ENCODE measurements around the gene SNCB. TPM values are rescaled to one million over a fixed set of nuclear protein-coding genes. Genes with fewer than 3 reads are reported as not detected.

SNCB gene
- total RNA-seq: not detected

DNA sequence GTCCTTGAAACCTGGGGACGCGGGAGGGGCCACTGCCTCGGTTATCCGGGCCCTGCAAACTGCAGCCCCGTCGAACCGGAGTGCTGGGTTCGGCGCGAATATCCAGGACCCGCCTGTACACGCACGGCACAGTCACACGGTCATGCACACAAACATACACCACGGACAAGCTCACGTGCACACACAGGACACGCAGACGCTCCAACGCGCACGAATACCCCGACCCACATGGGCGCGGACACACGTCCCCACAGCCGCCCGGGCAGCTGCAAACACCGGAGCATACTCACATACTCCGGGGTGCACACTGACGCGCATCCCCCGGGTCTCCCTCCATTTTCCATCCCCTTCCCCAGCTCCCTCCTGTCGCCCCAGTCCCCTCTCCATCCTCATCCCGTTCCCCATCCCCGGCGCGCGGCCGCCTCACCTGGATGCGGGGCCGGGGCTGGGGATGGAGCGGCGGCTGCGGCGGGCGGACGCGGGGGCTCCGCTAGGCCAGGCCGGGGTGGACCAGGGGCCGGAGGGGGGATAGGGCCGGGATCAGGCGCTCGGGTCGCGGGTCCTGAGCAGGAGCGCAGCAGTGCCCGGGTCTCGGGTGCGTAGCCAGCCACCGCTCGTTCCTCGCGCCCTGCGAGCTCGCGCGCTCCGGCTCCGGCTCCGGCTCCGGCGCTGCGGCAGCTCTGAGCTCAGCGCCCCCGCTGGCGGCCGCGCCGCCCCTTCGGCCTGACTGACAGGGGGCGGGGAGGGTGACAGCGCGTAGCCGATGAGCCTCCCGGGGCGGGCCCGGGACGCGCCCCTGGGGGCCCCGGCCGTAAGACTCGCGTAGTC lies at the start of gene SNCB, which contains the start of gene EIF4E1B:
SNCB (minus strand) TSS at position 682 of the 828 bp plus-strand sequence. CDS start 880 bp downstream, outside the sequence.
EIF4E1B (plus strand) TSS at position 823 of the 828 bp plus-strand sequence. CDS start 12,113 bp downstream, outside the sequence.
- peak; percentile 59 for DNase-seq
- H3K4me3 Mint-ChIP-seq: peak within 1 kb of the TSS; percentile 46
- no peaks in the 10 kb centered on the region for H3K36me3 Mint-ChIP-seq (ENCODE audit: low read depth)
- H3K4me1 Mint-ChIP-seq (ENCODE audit: low read depth): peaks cover 12% of the 10 kb centered on the region
- H3K9me3 Mint-ChIP-seq: no peaks in the 10 kb centered on the region
- H3K27ac Mint-ChIP-seq: no peak within 1 kb of the TSS
- intact Hi-C loops (cut with micrococcal nuclease): no loop called here
- H3K27me3 Mint-ChIP-seq (ENCODE audit: low read depth): peaks cover 65% of the 10 kb centered on the region
- CTCF ChIA-PET: interaction anchor here (0.9 to 2.2 kb wide), 5 partner anchors 31 to 60 kb away, joined by 3 to 14 read pairs (median 4); no protein-coding TSS in a partner anchor

DNA sequence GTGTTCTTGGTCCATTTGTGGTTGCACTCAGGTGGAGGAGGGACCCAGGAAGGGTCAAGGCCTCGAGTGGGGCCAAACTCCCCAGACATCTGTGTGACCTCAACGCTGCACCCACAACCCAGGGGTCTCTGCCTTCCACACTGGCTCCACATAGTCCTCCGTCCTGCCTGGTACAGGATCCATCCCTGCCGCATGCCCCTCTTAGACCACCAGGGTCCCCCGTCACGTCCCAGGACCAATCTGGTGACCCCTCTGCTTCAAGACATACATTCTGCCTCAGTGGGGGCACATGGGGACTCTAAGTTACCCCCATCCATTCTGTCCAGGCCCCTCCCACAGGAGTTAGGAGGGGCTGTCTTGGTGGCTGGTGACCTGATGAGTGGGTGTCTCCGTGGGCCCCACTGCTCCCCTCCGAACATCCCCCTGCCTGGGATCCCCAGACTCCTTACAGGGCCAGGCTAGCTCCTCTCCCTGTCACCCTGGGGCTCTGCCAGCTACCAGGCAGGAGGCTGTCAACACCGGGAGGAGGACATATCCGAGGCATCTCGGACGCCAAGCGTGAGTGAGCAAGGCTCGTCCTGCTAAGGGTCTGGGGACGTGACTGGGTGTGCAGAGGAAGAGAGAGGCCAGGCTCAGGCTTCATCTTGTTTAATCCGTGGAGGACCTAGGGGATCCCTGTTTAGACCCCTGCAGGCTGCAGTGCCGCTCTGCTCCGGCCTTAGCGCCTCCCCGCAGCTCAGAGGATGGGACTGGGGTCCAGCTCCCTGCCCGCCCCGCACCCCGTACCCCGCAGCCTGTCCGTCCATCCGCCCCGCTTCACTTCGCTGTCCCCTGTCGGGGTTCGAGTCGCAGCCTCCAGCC lies 49.3 kb upstream of the SNCB start:
- Mint-ChIP-seq H3K27me3 (ENCODE audit: low read depth) (peaks cover 45% of the 10 kb centered on the region), H3K36me3 (ENCODE audit: low read depth) (no peaks in the 10 kb centered on the region), H3K4me3 (no peak overlapping the region), H3K4me1 (ENCODE audit: low read depth) (no peaks in the 10 kb centered on the region), H3K9me3 (no peaks in the 10 kb centered on the region), H3K27ac (no peak overlapping the region)
- CTCF ChIA-PET: interaction anchor here (0.6 to 1.7 kb wide), 2 partner anchors 19 to 312 kb away, joined by 3 to 4 read pairs; no protein-coding TSS in a partner anchor
- intact Hi-C loops (cut with micrococcal nuclease): no loop called here
- DNase-seq: no peak

DNA sequence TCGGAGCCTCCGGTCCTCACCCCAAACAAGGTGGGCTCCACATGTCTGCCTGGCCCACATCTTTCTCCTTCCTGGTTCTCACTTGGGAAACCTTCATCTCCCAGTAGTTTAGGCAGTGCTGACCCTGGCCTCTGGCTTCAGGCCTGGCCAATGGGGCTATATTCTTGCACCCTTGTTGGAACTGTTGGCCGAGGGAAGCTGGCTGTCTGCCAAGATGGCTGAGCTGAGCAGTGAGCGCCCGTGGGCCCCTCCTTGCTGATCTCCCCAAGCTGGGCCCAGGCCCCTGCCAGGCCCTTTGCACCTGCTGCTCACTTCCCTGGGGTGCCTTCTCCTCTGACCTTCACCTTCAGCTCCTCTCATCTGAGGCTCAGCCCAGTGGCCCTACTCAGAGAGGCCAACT lies 48.2 kb upstream of the SNCB start:
- Mint-ChIP-seq H3K4me3 (no peak overlapping the region), H3K27me3 (ENCODE audit: low read depth) (peaks cover 41% of the 10 kb centered on the region), H3K27ac (no peak overlapping the region), H3K4me1 (ENCODE audit: low read depth) (no peaks in the 10 kb centered on the region), H3K9me3 (no peaks in the 10 kb centered on the region), H3K36me3 (ENCODE audit: low read depth) (no peaks in the 10 kb centered on the region)
- CTCF ChIA-PET: interaction anchor here (1.3 kb wide), 1 partner anchor 18 kb away, joined by 3 read pairs; no protein-coding TSS in a partner anchor
- intact Hi-C loops (cut with micrococcal nuclease): no loop called here
- DNase-seq: no peak

DNA sequence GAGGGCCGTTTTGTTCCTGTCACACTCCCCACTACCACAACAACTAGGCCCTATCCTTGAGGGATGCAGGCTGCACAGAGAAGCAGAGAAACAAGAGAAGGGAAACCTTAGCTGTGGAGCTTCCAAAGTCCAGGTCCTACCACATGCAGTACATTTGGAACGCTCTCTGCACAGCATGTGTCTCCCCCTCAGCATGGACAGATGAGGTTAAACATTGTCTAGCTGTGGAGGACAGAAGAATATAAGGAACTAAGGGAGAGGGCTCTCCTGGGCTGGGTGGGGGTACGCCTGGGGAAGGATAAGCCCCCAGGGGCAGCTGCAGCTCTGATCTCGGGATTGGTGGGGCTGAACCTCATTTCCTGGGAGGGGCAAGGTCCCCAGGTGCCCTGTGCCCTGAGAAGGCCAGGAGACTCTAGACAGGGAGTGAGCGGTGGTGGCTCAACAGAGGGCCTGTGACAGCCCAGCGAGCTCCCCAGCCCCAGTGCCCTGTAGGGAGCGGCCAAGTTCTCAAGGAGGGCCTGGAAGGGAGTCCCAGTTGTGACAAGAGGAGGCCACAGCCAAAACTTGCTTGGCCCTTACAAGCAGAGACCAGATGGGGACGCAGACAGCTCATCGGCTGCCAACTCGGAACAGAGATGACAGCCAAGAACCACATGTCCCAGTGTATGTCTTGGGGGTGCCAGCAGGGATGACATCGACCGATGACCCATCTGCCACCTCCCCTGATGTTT lies 47.0 kb upstream of the SNCB start:
- CTCF ChIA-PET: interaction anchor here (1.3 kb wide), 1 partner anchor 17 kb away, joined by 3 read pairs; no protein-coding TSS in a partner anchor
- H3K27me3 Mint-ChIP-seq (ENCODE audit: low read depth): peaks cover 34% of the 10 kb centered on the region

DNA sequence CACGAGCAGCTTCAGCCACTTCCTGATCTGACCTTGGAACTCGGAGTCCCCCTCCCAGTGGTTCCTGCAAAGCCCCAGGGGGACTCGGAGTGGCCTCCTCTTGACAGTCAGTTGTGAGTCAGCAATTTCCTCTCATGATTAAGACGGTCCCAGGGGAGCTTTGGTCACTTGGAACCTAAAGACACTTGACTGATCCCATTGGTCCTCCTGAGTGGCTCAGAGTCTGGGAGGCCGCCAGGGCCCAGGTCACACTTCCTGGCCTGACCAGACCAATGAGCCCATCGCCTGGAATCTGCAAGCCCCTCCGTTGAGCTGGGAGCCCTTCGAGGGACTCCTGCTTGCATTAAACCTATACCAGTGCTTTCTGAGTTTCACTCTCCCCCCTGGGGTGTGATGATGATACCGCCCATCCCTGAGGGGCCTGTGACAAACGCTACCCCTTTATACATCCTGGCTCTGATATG lies 46.1 kb upstream of the SNCB start:
- H3K4me1 Mint-ChIP-seq (ENCODE audit: low read depth): no peaks in the 10 kb centered on the region
- CTCF ChIA-PET: interaction anchor here (1.0 kb wide), 1 partner anchor 15 kb away, joined by 4 read pairs; no protein-coding TSS in a partner anchor

More for the DNA sequence above, 47.0 kb upstream of the SNCB start:
- DNase-seq: no peak
- no peaks in the 10 kb centered on the region for H3K36me3 Mint-ChIP-seq (ENCODE audit: low read depth)
- H3K27ac Mint-ChIP-seq: no peak overlapping the region
- no peaks in the 10 kb centered on the region for H3K4me1 Mint-ChIP-seq (ENCODE audit: low read depth)
- intact Hi-C loops (cut with micrococcal nuclease): no loop called here
- H3K9me3 Mint-ChIP-seq: no peaks in the 10 kb centered on the region
- H3K4me3 Mint-ChIP-seq: no peak overlapping the region

DNA sequence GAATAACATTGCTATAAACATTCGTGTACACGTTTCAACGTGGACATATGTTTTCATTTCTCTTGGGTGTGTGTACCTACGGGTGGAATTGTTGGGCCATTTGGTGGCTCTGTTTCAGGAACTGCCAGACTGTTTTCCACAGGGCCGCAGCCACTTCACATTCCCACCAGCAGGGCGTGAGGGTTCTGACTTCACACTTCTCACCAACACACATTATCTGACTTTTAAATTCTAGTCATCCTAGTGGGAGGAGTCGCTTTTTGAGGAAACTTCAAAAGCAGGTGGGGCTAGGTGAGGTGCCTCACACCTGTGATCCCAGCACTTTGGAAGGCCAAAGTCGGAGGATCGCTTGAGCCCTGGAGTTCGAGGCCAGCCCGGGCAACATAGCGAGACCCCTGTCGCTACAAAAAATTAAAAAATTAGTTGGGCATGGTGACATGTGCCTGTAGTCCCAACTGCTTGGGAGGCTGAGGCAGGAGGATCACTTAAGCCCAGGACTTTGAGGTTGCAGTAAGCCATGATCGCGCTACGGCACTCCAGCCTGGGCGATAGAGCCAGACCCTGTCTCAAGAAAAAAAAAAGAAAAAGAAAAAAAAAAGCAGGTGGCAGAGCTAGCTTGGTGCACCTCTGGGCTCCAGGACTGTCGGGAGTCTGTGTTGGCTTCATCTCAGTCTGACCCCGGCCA lies 45.5 kb upstream of the SNCB start:
- no peaks in the 10 kb centered on the region for H3K9me3 Mint-ChIP-seq
- H3K4me3 Mint-ChIP-seq: no peak overlapping the region
- no peaks in the 10 kb centered on the region for H3K36me3 Mint-ChIP-seq (ENCODE audit: low read depth)
- intact Hi-C loops (cut with micrococcal nuclease): no loop called here
- H3K27ac Mint-ChIP-seq: no peak overlapping the region
- DNase-seq: no peak
- H3K4me1 Mint-ChIP-seq (ENCODE audit: low read depth): no peaks in the 10 kb centered on the region
- peaks cover 29% of the 10 kb centered on the region for H3K27me3 Mint-ChIP-seq (ENCODE audit: low read depth)
- CTCF ChIA-PET: interaction anchor here (0.5 to 1.0 kb wide), 3 partner anchors 15 to 1211 kb away, joined by 3 to 4 read pairs (median 4); no protein-coding TSS in a partner anchor

More for the DNA sequence above, 46.1 kb upstream of the SNCB start:
- no peaks in the 10 kb centered on the region for H3K9me3 Mint-ChIP-seq
- H3K36me3 Mint-ChIP-seq (ENCODE audit: low read depth): no peaks in the 10 kb centered on the region
- intact Hi-C loops (cut with micrococcal nuclease): no loop called here
- no peak overlapping the region for H3K27ac Mint-ChIP-seq
- peaks cover 27% of the 10 kb centered on the region for H3K27me3 Mint-ChIP-seq (ENCODE audit: low read depth)
- no peak for DNase-seq
- no peak overlapping the region for H3K4me3 Mint-ChIP-seq

DNA sequence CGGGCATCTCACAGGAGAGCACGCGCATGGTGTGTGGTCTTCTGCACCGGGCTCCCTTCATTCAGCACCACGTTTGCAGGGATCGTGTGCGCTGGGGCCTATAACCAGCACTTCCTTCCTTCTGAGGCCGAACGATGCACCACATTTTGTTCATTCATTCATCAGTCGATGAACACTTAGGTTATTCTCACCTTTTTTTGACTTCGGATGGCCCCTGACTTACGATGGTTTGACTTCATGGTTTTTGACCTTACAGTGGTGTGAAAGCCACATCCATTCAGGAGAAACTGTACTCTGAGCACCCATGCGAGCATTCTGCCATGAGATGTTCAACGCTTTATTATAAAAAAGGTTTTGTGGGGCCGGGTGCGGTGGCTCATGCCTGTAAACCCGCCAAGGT lies 44.5 kb upstream of the SNCB start:
- peaks cover 26% of the 10 kb centered on the region for H3K27me3 Mint-ChIP-seq (ENCODE audit: low read depth)
- no peaks in the 10 kb centered on the region for H3K4me1 Mint-ChIP-seq (ENCODE audit: low read depth)
- H3K4me3 Mint-ChIP-seq: no peak overlapping the region
- intact Hi-C loops (cut with micrococcal nuclease): no loop called here
- no peaks in the 10 kb centered on the region for H3K9me3 Mint-ChIP-seq
- H3K27ac Mint-ChIP-seq: no peak overlapping the region
- CTCF ChIA-PET: interaction anchor here (0.8 kb wide), 1 partner anchor 44 kb away, joined by 3 read pairs; the partner anchor contains the start of genes EIF4E1B and SNCB
- no peak for DNase-seq
- no peaks in the 10 kb centered on the region for H3K36me3 Mint-ChIP-seq (ENCODE audit: low read depth)

DNA sequence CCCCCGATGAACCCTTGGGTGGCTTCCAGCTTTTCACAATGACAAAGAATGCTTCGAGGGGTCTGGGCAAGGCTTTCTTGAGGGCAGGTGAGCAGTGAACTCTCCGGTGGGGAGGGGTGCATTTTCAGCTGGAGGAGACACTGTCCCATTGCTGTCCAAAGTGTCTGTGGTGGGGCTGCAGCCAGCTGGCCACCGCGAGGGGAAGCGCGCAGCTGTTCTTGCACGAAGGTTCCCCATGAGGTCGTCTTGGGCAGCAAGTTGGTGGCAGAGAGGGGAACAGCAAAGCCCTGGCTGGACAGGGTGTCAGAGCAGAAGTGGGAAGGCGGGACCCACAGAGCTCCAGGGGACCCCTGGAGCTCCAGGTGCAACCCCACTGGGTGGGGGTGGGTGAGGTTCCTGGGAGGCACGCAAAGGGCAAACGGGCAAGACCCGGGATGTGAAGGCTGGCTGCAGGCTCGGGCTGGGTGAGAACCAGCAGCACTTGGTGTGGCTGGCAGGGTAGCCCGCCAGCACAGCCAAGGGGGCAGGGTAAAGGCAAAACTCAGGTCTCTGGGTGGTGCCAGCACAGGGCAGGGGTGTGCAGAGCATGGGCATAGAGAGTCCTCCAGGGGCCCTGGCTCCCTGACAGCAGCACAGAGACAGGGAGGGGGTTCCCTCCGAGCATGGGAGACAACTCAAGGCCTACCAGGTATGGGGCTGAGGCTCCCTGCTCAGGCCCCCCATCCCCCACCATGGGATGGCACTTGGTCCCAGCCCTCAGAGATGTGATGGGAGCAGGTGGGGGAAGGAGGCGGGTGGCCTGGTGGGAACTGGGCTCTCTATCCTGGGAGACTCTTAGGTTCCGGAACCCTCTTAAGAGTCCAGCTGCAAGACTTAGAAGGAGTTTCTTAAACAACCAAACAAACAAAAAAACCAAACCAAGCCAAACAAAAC lies 43.6 kb upstream of the SNCB start:
- intact Hi-C loops (cut with micrococcal nuclease): no loop called here
- CTCF ChIA-PET: interaction anchor here (0.6 to 1.5 kb wide), 4 partner anchors 13 to 645 kb away, joined by 3 to 7 read pairs (median 3); partner anchors contain the start of genes EIF4E1B and SNCB
- DNase-seq: no peak
- Mint-ChIP-seq H3K4me3 (no peak overlapping the region), H3K36me3 (ENCODE audit: low read depth) (no peaks in the 10 kb centered on the region), H3K9me3 (no peaks in the 10 kb centered on the region), H3K4me1 (ENCODE audit: low read depth) (no peaks in the 10 kb centered on the region), H3K27ac (no peak overlapping the region), H3K27me3 (ENCODE audit: low read depth) (peaks cover 17% of the 10 kb centered on the region)

DNA sequence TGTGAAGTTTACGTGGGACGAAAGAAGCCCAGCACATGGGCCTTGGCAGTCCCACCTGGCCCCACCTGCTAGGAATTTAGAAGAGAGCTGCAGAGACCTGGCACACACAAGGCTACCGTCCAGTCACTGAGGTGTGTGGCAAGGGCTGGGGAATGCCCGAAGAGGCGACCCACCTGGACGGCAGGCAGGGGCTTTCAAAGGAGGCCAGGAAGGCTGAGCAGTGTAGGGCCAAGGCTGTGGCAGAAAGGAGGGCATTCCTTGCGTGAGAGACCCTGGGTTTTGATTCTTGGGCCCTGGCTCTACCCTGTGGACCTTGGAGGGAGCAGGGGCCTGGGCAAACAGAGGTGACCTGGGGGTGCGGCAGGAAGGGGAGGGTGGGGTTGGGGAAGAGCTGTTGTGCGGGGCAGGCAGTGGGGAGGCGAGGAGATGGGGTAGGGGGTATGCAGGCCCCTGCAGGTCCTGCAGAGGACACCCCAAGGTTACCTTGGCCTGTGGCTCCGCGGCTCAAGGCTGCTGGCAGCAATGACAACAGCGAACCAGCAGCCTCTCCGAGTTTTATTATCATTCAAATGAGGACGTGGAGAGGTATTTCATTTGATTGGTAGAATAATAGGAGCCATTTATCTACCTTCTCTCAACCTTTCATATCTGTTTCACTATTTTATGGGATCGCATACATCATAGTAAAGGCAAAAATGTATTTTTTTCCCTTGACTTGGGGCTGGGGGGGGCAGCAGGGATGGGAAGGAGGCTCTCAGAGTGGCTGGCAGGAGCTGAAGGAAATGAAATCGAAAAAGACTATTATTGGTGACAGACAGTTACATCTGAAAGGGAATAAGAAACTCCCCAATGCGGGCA lies 41.8 kb upstream of the SNCB start:
- Mint-ChIP-seq H3K27ac (no peak overlapping the region), H3K4me3 (no peak overlapping the region), H3K4me1 (ENCODE audit: low read depth) (no peaks in the 10 kb centered on the region), H3K36me3 (ENCODE audit: low read depth) (no peaks in the 10 kb centered on the region), H3K27me3 (ENCODE audit: low read depth) (peaks cover 10% of the 10 kb centered on the region), H3K9me3 (no peaks in the 10 kb centered on the region)
- no peak for DNase-seq
- intact Hi-C loops (cut with micrococcal nuclease): no loop called here
- CTCF ChIA-PET: no interaction called here

DNA sequence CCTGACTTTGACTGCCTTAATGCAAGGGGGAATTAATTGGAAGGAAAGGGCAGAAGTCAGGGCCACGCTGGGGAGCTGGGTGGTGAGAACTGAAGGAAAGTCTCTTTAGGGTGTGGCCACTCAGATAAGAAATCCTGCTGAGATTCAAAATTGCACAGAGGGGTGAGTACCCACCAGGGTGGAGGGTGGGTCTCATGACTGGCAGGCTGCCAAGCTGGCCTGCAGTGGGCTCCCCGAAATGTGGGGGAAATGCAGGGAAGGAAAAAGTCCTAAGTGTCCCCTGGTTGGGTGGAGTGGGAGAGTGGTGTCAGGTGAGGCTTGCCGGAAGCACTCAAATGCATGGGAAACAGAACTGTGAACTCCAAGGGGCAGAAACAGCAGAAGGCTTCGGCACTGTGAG lies 41.1 kb upstream of the SNCB start:
- CTCF ChIA-PET: interaction anchor here (0.6 kb wide), 1 partner anchor 93 kb away, joined by 4 read pairs; no protein-coding TSS in a partner anchor
- no peak overlapping the region for H3K27ac Mint-ChIP-seq
- H3K36me3 Mint-ChIP-seq (ENCODE audit: low read depth): no peaks in the 10 kb centered on the region
- H3K4me1 Mint-ChIP-seq (ENCODE audit: low read depth): no peaks in the 10 kb centered on the region
- intact Hi-C loops (cut with micrococcal nuclease): no loop called here
- H3K27me3 Mint-ChIP-seq (ENCODE audit: low read depth): peaks cover 10% of the 10 kb centered on the region
- H3K9me3 Mint-ChIP-seq: no peaks in the 10 kb centered on the region
- H3K4me3 Mint-ChIP-seq: no peak overlapping the region
- DNase-seq: no peak

Data from activated naive CD4-positive, alpha-beta T cell treated with anti-CD3 and anti-CD28 coated beads for 36 hours (primary cell).